Stimulated activated CD8-positive, alpha-beta memory T cell treated with anti-CD3 and anti-CD28 coated beads, Interleukin-12 subunit alpha, Interleukin-12 subunit beta, amount 100 ng/mL, for 24 hours (primary cell): ENCODE results near the gene PITPNM3.
"Not testable (repeated sequence)": the region's sequence is repeated elsewhere in the genome, so short reads cannot be mapped to it uniquely, and the experiment has no call there.

ENCODE experiments used
- DNase-seq: peaks from one replicate; pipeline ENCODE4 v3.0.0-alpha.2; 2020; ENCODE audit errors: extremely low read depth

The PITPNM3 gene

DNA sequence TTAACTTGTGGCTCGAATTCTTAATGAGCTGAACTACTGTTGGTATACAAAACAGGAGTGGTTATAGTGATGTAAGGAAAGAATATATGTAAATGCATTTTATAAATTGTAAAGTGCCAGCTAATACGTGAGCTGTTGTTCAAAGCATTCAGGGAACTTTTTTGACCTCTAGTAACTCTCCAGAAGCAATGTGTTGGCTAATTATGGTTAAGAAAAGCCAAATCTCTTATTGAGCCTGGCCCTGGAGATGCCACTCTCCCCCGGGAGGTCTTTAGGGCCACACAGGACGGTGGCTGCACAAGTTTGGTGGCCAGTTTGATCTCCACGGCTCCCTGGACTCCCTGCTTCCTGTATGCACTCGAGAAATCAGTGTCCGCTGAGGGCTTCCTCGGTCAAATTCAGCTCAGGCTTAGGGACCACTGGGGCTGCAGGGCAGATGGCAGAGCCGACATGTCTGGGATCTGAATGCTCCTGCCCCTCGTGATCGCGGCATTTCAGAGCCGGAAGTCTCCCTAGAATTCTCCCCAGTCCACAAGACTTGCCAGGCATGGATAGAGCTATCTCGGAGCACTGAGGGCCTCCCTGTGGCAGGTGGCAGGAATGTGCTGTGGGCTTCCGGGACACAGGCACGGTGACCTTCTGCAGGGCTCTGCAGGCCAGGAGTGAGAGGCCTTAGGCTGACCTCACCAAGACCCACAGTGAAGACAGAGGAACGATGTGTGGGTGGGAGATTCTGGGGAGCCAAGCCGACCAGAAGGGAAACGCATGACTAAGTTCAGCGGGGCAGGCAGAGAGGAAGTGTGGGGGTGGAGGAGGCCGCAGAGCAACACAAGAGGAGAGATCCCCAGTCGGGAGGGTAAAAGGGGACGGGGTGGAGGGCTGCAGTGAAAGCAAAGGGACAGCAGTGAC is 18.6 kb upstream of the PITPNM3 start:
- no peak for DNase-seq

DNA sequence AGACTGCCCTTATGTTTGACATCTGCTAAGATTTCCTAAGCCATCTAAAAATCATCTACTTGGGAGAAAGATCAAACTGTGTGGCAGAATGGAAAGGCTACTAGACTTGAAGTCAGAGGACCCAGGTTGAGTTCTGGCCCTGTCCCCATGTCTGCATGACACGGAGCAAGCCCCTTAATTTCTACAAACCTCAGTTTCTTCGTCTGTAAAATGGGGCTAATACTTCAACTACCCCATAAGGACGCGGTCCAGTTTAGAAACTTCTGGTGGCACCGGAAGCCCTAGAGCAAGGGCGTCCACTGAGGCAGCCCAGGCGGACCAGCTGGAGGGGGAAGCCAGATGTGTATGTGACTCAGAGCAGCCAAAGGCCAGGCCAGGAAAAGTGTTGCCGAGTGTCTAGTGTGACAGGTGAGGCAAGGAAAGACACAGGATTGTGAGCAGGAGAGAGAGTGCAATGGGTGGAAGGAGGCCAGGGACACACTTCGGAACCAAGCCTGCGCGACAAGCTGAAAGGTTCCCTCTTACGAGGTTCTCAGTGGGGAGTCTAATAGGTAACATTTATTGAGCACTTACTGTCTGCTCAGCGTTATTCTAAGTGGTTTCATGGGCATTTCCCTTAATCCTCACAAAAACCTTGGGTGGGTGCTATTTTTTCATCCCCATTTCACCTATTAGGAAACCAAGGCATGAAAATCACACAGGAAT is 17.8 kb upstream of the PITPNM3 start:
- no peak for DNase-seq

DNA sequence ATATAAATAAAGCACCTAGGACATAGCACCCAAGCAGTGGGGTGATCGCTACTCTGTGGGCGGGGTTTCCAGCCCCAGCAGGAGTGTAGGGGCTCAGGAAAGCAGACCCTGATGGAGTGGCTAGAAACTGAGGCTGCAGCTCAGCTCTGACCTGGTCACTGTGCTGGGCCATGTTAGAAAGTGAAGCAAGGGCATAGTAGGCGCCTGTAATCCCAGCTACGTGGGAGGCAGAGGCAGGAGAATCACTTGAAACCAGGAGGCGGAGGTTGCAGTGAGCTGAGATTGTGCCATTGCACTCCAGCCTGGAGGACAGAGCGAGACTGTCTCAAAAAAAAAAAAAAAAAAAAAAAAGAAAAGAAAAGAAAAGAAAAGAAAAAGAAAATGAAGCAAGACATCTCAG is 17.1 kb upstream of the PITPNM3 start:
- DNase-seq = not testable (repeated sequence)

DNA sequence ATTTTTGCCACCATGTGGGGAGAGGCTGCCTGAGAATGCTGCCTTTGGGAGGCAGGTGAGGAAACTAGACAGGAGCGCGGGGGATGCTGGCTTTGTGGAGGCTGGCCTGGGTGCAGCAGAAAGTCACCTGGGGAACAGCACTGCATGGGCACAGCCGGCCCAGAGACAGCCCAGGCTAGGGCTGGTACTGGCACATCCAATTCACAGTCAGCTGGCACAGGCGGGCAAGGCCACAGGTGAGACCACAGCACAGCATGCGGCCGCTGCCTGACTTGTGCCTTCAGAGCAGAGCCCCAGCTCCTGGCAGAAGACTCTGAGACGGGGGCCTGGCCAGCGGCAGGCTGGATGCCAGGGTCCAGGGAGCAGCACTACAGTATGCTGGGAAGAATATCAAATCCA is 16.6 kb upstream of the PITPNM3 start:
- no peak for DNase-seq

DNA sequence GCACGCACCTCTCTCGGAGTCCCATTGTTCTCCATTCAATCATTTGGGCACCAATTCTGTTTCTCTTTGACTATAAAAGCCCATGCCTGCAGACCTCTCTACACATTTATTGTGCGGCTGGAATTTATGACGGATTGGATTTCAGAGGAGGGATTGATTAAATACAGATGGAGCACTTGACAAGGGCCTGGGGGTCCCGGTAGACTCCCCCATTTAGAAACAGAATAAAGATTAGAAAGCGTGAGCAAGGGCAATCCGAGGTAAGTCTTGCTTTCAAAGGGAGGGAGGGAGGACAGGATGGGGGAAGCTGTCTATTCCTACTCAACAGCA is 15.1 kb upstream of the PITPNM3 start:
- DNase-seq = no peak

DNA sequence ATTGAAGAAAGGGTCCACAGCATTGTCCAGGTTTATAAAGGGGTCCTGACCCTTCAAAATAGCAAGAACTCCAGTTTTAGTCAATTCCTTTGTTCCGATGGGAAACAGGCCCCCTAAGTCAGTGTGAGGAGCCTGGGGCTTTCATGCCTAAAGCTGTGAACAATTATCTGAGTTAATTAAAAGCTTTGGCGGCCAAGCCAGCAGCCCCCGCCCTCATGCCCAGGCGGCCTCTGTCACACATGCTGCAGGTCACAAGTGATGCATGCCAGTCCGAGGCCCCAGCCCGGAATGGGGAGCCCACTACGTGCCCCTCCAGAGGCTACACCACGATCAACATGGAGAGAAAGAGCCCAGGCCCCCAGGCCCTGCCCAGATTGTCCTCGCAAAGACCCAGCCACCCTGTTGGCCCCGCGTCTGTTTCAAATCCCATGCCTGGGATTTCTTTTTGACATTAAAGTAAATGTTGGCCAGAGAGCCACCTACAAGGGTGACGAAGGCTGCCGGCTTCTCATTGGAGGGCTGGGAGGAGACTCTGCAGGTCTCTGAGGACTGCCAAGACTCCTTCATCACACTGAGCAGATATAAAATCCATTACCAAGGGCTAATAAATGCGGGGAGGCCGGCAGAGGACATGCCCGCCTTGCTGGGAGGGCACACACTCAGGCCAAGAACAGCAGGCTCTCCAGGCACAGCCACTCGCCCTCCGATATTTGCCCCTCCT is 14.5 kb upstream of the PITPNM3 start:
- no peak for DNase-seq

DNA sequence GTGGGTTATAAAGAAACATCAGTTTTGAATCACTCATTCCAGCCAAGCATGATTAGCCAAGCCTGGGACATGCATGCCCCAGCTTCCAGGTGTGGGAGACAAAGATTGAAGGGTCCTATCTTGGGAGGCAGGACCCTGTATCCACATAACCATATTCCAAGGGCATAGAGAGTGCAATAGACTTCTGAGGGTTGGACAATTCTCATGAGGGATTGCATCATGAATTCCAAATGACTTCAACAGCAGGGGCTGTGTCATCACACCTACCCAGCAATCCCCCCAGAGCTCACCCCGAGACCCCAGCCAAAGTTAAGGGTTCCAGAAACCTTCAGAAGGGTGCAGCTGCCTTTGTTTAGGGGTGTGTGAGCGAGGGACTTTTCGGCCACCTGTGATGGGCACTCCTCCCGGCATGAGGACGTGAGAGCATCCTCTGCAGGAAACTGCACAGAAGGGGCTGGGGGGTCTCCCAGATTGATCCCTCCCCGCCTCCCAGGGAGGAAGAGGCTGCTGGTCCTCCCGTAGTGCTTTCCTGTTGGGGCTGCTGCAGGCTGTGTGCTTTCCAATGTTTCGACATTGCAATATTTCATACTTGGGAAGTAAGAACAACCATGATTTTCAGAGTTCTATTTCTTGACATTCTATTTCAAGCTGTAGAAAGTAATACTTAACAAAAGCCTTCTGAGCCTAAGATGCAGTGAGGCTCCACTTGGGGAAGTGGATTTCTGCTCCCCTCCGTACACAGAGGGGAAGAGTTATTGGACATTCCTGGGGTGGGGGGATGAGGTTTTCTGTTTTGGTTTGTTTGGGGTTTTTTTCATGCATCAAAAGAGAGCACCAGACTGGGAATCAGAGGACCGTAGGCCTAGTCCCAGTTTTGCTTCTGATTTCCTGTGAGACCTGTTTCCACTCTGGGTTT is 13.3 kb upstream of the PITPNM3 start:
- no peak for DNase-seq

DNA sequence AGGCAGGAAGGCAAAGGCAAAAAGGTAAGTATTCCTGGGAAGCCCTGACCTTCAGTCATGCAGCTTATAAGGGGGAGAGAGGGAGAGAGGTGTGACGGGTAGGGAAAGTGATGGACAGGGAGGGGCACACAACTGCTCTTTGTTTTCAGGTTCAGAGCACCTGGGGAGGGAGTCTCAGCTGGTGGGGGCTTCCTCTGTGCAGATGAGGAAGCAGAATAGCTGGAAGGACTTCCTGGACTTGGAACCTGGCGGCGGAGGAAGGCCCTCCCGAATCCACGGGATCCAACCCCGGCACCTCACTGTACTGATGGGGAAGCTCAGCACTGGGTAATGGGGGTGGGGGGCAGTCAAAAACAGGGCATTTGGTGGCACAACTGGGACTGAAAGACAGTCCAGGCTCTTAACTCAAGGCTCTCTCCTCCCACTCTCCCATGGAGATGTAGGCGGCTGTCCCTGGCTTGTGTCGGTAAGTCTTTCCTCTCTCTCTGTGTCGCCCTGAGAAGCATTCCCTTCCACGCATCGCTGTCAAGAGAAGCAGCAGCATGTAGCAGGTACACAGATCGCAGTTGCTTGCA is 11.9 kb upstream of the PITPNM3 start:
- DNase-seq = no peak

DNA sequence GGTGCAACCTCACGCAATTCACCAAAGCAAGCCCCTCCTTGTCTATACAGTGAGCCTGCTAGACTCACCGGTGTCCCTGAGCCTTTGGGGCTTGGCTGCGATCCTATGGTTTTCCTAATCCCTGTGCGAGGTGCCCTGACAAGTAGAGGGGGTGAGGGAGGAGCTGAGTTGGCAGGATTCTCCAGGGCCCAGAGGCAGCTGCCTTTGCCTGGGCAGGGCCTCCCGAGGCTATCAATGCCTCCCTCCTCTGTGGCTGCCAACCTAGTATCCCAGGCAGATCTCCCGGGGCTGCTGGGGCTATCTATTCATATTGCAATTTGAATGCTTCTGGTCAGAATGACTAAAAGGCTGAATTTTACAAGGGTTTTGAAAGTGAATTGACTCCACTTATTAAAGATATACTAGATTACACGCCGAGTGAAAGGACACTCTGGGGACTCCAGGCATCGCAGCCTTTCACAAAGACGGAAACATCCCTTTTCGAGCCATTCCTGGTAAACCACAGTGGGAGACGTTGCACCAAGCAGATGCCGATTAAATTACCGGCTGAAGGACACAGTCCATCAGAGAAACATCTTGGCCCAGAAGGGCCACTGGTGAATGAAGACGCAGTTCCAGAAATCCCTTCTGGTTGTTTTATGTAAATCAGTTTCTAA is 11.3 kb upstream of the PITPNM3 start:
- DNase-seq = no peak

DNA sequence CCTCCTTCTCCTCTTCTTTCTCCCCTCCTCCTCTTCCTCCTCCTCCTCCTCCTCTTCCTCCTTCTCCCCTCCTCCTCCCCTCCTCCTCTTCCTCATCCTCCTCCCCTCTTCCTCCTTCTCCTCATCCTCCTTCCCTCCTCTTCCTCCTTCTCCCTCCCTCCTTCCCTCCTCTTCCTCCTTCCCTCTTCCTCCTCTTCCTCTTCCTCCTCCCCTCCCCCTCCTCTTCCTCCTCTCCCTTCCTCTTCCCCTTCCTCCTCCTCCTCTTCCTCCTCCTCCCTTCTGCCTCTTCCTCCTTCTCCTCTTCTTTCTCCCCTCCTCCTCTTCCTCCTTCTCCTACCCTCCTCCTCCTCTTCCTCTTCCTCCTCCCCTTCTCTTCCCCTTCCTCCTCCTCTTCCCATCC is 5.1 kb upstream of the PITPNM3 start:
- no peak for DNase-seq

DNA sequence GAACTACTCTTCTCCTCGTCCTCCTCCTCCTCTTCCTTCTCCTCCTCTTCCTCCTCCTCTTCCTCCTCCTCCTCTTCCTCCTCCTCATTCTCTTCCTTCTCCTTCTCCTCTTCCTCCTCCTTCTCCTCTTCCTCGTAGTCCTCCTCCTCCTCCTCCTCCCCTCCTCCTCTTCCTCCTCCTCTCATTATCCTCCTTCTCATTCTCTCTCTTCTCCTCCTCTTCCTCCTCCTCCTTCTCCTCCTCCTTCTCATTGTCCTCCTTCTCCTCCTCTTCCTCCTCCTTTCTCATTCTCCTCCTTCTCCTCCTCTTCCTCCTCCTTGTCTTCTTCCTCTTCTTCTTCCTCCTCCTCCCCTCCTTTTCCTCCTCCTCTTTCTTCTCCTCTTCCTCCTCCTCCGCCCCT is 4.1 kb upstream of the PITPNM3 start:
- no peak for DNase-seq

DNA sequence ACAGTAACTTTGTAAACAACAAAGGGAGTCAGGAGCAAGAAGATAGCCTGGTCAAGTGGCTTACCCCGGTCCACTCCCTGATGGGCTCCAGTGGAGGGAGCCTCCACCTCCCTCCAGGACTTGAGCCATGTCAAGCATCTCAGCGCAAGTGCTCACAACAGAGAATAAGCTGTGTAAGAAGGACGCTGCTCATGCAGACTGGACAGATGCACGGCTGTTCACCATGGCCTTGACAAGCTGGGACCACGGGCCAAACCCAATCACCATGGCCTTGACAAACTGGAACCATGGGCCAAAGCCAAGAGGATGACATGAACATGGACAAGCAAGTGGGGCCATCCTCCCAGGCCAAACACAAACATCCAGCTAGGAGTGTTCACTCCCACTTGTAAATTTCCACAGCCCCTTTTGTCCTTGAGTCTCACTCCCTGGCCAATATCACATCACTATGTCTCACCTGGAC is 3.4 kb upstream of the PITPNM3 start:
- no peak for DNase-seq

DNA sequence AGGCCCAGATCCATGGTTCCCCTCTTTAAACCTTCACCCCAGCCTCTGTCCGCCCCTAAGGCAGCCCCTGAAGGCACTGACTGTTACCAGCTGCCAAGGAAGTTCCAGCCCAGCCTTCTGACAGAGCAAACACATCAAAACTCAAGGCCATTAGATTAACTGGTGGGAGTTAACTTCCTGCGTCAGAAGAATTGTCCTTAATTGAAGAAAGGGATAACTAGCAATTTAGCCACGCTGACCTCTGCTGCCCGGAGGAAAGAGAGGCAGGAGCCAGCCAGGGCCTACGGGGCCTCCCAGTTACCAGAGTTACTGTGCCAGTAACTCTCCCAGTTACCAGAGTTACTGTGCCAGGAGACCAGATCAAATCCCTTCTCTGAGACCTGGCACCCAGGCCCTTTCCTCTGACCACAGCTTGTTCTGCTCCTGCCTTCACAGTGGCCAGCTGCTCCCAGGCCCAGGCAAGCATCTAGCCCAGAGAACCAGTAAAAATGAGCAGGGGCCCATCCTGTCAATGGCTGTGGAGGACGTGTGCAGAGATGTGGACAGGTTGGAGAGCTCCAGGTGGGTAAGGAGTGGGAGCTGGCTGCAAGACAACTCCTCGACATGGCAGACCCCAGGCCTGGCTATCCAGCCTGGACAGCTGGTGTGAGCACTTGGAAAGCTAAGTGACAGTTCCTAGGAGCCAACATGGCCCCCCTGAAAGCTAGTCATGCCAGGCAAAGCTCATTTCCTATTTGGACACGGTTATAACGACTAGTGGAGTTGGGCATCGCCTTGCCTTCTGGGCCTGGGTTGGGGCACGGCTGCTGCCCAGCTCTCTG is 2.8 kb upstream of the PITPNM3 start:
- no peak for DNase-seq

DNA sequence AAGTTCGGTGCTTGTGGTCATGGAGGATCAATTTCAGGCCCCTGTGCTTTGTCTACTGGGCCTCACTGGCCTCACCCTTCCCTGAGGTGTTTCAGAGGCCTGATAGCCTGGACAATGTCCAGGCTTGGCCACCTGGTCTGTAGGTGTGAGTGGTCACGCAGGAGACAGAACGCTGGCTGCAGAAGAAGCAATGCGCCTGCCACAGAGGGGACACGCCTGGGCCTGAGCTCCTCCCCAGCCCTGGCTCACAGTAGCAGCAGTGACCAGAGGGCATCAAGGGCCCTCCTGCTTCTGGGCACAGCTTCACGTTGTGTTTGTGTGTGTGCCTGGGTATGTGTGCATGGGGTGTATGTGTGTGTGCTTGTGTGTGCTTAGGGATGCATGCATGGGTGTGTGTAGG is 1.9 kb upstream of the PITPNM3 start:
- DNase-seq = no peak

DNA sequence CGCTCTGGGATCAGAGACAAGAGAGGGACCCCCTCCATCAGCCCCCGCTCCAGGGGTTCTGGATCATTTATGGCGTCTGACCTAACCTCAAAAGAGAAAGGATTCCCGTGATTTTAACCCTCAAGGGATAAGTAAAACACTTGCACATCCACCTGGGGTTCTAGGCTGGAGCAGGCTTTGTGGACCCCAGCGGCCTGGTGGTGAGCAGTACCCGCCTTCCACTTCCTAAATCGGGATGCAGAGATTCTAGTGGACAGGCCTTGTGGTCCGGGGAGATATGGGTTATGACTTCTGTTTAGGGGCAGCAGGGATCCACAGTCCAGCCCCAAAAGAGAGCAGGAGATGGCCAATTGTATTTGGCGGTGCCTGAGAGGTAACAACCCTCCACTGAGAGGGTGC is 684 bp upstream of the PITPNM3 start:
- no peak for DNase-seq

DNA sequence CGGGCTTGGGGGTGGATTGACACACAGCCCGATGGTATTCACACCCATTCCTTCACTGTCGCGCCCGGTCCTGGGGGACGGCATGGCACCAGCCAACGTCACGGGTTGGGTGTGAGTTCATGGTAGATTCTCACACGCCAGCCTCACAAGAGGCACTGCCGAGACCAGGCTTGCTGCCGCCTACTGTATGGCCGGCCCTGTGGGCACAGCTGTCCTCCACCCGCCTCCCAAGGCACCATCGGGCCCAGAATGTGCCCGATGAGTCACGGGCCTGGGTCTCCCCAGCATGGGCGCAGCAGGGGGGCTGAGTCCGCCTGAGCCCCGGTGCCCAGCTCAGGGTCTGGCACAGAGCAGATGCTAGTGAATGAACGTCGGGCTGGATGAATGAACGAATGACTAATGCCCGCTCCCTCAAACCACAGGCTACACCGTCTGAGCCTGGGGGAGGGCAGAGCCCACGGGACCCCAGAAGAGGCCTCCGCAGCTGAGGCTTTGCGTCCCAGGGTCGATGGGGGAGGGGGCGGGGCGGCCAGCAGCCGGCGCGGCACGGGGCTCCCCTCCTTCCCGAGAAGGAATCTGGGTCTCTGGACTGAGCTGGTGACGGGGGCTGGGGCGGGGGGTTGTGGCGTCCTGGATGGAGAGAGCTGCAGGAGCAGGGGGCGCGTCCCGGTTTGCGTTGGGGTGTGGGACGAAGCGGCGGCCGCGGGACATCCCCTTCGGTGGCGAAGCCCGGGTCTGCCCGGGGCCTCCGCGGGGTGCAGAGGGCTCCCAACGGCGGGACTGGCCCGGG is 829 bp downstream of the PITPNM3 start:
- no peak for DNase-seq

DNA sequence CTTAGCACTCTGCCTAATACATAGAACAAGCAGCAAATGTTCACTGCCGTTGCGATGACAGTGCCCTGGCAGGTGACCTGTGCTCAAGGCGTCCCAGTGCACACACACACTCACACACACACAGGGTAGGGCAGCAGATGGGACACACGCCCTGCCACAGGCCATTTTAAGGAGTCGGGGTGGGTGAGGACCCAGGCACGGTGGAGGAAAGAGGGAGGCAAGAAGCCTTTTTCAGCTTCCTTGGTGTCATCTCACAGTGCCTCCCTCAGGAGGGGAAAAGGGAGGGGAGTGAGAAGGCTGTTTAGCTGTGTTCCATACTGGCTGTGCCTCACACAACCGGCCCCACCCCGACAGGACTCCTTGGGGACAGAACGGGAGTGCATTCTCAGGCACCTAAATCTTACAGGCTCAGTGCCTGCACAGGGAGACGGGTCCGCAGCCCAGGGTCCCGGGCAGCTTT is 1.5 kb downstream of the PITPNM3 start:
- DNase-seq = no peak

DNA sequence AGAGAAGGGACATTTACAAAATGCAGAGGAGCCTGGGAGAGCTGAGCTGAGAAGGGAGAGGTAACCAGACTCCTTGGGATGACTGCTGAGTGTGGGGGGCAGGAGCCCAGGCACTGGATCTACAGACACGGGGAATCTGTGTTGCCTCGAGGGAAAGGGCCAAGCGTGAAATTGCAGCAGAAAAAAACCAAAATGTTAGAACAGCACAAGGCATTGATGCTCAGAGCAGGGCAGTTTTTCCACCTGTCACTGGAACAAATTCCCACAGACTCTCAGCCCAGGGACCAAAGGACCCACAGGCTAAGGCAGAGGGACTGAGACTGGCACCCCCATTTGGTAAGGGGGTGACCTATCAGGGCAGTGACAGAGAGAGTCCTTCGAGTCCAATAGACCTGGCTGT is 2.0 kb downstream of the PITPNM3 start:
- no peak for DNase-seq
